Activated naive CD8-positive, alpha-beta T cell (primary cell): Measurements from ENCODE around the gene AIPL1.

ENCODE experiments used
- H3K27ac Mint-ChIP-seq: one replicate; pipeline ENCODE4 v1.8.0; 2021; ENCODE audit warnings: mixed read lengths
- H3K27me3 Mint-ChIP-seq: one replicate; pipeline ENCODE4 v1.8.0; 2021; ENCODE audit warnings: mixed read lengths
- H3K36me3 Mint-ChIP-seq: one replicate; pipeline ENCODE4 v1.8.0; 2021; ENCODE audit warnings: mixed read lengths
- H3K4me1 Mint-ChIP-seq: one replicate; pipeline ENCODE4 v1.8.0; 2021; ENCODE audit warnings: low read depth, mixed read lengths
- H3K4me3 Mint-ChIP-seq: one replicate; pipeline ENCODE4 v1.8.0; 2021; ENCODE audit warnings: mild to moderate bottlenecking, mixed read lengths
- H3K9me3 Mint-ChIP-seq: one replicate; pipeline ENCODE4 v1.8.0; 2021; ENCODE audit warnings: low read depth, mixed read lengths

AIPL1 gene

DNA sequence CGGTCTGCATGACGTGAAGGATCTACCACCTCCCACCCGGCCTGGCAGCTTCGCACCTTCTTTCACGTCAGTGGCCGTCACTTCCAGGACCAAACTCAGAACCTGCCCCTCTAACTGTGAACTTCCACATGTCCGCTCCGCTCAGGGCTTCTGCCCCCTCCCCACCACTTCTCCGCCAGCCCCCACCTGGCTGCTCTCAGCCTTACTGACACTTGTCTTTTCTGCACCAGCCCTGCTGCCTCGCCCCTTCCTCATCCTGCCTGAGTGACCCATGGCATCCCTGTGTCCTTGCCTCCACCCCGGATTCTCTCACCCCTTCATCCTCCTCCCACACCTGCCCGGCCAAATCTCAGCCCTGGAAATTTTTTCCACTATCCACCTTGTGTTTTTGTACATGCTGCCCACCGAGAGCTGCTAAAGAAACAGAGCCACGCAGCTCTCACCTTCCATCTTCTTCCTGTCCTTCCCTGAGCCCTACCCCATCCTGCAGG, 23.6 kb upstream of the AIPL1 start:
- Mint-ChIP-seq H3K9me3 (no peaks in the 10 kb centered on the region), H3K36me3 (no peaks in the 10 kb centered on the region), H3K4me3 (no peak overlapping the region), H3K4me1 (peaks cover 17% of the 10 kb centered on the region), H3K27me3 (no peaks in the 10 kb centered on the region), H3K27ac (no peak overlapping the region)

DNA sequence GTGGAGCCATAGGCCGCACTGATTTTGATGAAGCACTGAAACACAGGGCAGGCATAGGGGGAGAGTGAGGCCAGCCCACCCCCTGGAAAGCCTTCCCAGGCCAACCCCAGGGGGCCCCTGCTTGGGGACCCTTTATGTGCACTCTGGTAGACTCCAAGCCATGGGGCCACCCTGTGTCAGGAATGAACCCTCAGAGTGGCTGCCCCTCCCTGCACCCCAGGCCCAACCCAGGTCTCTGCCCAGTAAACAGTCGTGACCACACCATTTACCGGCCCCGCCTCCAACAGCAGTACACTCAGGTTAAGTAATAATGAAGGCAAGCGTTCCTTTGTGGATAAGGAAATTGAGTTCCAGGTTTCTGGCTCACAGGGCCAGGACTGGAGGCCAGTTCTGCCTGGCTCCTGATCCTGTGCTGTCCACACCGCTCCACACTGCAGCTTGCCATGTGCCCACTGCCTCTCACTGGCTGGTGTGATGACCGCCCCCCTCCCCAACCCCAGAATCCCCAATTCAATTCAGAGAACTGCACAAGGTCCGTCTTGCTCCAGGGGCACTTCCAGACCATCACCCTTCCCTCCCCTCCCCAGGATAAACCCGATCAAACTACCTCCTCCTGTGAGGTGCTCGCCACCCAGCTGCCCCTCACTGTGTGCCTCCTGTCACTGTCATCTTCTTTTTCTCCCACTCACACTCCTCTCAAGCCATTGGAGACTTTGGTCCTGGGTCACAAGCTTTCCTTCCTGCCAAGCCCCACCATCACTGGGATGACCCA, 23.0 kb upstream of the AIPL1 start:
- Mint-ChIP-seq H3K27me3 (no peaks in the 10 kb centered on the region), H3K4me1 (peaks cover 19% of the 10 kb centered on the region), H3K36me3 (no peaks in the 10 kb centered on the region), H3K27ac (no peak overlapping the region), H3K9me3 (no peaks in the 10 kb centered on the region), H3K4me3 (no peak overlapping the region)

DNA sequence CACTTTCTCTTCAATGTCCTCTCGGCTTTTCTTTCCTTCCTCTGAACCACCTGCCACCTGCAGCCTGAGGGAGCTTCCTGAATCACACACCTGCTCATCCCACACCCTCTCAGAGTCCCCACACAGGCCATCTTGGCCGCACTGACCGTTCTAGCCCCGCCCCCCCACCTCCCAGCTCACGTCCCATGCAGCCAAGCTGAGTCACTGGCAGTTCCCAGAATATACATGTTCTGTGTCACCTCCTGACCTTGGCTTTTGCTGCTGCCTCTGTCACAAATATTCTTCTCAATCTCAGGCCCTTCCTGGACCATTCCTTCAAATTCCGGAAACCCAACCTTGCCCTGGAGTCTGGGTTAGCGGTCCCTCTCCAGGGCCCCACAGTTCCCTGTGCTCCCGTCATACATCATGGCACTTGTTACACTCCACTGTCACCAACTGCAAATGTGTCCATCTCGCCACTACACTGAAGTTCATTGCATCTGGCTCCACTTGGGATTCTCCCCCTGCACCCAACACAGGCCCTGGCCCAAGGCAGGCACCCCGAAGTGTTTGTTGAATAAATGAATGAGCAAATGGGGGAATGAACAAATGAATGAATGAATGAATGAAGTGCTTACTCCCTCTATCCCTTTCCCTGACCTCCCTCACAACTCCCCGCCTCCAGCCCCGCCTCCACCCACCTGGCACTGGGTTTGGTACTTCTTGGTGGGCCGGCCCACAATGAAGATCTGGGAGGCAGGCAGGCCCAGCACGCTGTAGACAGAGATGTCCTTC, 22.2 kb upstream of the AIPL1 start:
- H3K4me3 Mint-ChIP-seq = no peak overlapping the region
- H3K27ac Mint-ChIP-seq = no peak overlapping the region
- H3K27me3 Mint-ChIP-seq = no peaks in the 10 kb centered on the region

DNA sequence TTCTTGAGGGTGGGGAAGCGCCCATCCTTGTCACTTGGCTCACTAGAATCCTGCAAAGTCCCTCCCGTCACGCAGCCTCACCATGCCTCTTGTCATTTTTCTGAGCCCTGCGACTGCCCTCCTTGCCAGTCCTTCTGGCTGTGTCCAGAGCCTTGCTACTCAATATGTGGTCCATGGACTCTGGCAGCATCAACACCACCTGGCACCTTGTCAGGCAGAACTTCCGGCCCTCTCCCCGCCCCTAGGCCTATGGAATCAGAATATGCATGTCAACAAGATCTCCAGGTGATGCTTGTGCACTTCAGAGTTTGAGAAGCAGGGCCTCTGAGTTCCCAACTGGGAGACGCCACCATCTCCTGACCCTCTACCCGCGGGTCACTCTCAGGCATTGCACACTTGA, 21.4 kb upstream of the AIPL1 start:
- Mint-ChIP-seq H3K36me3 (no peaks in the 10 kb centered on the region), H3K4me3 (peak overlapping the region; percentile 57), H3K9me3 (no peaks in the 10 kb centered on the region), H3K27me3 (no peaks in the 10 kb centered on the region), H3K4me1 (peaks cover 17% of the 10 kb centered on the region), H3K27ac (no peak overlapping the region)

More for the DNA sequence above, 22.2 kb upstream of the AIPL1 start:
- Mint-ChIP-seq H3K9me3 (no peaks in the 10 kb centered on the region), H3K36me3 (no peaks in the 10 kb centered on the region), H3K4me1 (peaks cover 19% of the 10 kb centered on the region)

DNA sequence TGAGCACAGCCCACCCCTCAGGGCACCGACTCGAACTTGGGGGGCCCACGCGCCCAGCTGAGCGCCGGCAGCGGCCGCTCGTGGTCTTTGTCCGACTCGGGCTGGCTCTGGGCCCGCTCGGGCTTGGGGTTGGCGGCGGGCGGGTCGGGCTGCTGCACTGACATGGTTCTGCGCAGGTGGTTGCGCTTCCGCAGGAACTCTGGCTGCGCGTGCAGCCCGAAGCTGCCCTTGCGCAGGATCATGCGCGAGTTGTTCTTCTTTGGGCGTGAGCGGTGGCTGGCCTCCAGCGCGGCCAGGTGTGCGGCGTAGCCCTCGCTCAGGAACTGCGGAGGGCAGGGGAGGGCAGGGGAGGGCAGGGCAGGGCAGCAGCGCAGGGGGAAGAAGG, 20.4 kb upstream of the AIPL1 start:
- no peaks in the 10 kb centered on the region for H3K27me3 Mint-ChIP-seq
- no peaks in the 10 kb centered on the region for H3K36me3 Mint-ChIP-seq
- no peaks in the 10 kb centered on the region for H3K9me3 Mint-ChIP-seq
- peaks cover 17% of the 10 kb centered on the region for H3K4me1 Mint-ChIP-seq
- H3K27ac Mint-ChIP-seq = no peak overlapping the region
- peak overlapping the region; percentile 49 for H3K4me3 Mint-ChIP-seq

DNA sequence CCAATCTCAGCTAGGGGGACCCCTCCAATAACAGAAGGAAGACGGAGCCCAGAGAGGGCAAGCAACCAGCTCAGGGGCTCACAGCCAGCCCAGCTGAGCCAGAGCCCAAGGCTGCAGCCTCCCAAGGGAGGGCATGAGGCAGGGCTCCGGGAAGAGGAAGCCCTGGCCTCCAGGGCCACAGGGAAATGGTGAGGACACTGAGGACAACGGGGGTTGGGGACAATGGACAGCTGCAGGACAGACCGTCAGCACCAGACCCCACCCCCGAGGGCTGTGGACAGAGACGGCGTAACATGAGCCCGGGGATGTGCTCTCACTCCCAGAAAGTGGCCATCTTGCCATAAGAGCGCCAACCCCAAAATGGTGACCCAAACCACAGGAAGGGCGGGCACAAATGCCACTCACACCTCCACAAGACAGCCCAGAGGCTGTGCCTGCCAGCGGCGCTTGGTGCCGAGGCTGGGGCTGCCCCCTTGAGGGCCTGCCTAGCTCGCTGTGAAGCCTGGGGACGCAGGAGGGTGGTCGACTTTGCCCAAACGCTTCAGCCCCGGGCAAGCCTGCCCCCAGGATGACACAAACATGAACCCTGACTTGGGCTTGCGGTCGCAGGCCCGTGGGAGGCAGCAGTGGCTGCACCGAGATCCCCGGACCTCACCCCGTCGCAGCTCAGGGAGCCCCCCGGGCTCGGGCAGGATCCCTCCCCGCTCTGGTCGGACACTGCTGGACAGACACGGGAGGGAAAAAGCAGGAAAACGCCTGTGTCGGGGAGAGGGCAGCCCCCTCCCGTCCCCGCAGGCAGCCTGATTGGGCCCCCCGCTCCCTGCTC, 19.8 kb upstream of the AIPL1 start:
- Mint-ChIP-seq H3K27ac (no peak overlapping the region), H3K4me1 (peaks cover 17% of the 10 kb centered on the region), H3K9me3 (no peaks in the 10 kb centered on the region), H3K27me3 (no peaks in the 10 kb centered on the region), H3K4me3 (no peak overlapping the region), H3K36me3 (no peaks in the 10 kb centered on the region)

DNA sequence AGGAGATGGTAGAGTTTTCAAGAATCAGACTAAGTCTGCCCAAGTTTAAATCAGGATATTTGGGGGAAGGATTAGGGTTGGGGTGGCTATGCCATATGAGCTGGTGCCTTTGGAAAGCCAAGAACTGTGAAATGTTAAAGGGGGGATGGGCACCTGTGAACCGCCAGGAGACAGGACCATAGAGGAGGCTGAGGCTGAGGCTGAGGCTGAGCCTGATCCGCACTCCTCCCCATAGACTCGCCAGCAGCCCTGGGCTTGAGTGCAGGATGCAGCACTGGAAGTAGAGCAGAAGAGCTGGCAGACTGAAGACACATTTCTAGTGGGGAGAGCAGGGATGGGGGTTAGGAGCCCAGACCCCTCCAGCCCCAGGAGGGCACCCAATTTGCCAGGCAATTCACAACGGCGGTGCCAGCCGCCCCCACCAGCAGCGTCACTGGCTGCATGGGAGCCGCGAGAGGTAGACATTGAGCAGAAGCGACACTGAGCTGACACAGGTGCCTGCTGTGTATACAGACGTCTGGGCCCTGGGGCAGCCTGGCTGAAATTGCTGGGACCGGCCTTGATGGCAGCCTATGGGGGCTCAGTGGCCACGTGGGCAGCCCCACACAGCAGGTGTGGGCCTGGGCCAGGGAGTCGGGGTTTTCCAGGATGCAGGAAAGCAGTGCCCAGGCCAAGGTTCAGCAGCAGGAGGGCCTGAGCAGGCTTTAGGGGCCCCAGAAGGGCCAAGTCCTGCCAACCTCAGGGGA, 18.5 kb upstream of the AIPL1 start:
- no peaks in the 10 kb centered on the region for H3K9me3 Mint-ChIP-seq
- peaks cover 17% of the 10 kb centered on the region for H3K4me1 Mint-ChIP-seq
- no peaks in the 10 kb centered on the region for H3K36me3 Mint-ChIP-seq
- peak overlapping the region; percentile 34 for H3K27ac Mint-ChIP-seq
- no peaks in the 10 kb centered on the region for H3K27me3 Mint-ChIP-seq
- no peak overlapping the region for H3K4me3 Mint-ChIP-seq

DNA sequence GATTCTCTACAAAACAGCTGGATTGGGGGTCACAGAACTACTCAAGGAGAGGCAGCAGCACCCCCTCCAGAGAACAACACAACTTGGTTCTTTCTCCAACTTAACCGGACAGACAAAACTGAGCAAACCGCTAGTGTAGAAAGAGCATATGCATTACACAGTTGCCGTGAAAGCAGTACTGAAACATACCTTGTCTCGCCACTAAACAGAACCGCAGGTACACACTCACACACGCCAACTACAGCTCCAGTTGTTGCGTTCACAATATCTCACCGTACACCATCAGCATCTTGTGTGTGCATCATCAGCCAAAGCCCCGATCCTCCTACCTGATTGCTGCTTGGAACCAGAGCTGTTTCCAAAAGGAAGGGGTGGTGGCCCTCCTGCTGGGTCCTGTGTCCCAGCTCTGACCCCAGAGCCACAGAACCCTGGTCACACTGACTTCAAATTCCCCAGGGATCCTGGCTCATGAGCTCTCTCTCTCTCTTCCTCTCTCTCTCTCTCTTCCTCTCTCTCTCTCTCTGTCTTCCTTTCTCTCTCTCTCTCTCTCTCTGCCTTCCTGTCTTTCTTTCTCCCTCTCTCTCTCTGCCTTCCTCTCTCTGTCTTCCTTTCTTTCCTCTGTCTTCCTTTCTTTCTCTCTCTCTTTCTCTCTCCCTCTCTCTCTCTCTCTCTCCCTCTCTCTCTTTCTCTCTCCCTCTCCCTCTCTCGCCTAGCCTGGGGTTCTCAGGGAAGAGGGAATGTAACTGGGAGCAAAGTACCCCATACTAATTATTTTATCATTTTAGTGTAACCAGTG, 17.7 kb upstream of the AIPL1 start:
- peaks cover 17% of the 10 kb centered on the region for H3K4me1 Mint-ChIP-seq
- H3K27me3 Mint-ChIP-seq = no peaks in the 10 kb centered on the region
- H3K9me3 Mint-ChIP-seq = no peaks in the 10 kb centered on the region
- H3K27ac Mint-ChIP-seq = no peak overlapping the region
- no peaks in the 10 kb centered on the region for H3K36me3 Mint-ChIP-seq
- no peak overlapping the region for H3K4me3 Mint-ChIP-seq

DNA sequence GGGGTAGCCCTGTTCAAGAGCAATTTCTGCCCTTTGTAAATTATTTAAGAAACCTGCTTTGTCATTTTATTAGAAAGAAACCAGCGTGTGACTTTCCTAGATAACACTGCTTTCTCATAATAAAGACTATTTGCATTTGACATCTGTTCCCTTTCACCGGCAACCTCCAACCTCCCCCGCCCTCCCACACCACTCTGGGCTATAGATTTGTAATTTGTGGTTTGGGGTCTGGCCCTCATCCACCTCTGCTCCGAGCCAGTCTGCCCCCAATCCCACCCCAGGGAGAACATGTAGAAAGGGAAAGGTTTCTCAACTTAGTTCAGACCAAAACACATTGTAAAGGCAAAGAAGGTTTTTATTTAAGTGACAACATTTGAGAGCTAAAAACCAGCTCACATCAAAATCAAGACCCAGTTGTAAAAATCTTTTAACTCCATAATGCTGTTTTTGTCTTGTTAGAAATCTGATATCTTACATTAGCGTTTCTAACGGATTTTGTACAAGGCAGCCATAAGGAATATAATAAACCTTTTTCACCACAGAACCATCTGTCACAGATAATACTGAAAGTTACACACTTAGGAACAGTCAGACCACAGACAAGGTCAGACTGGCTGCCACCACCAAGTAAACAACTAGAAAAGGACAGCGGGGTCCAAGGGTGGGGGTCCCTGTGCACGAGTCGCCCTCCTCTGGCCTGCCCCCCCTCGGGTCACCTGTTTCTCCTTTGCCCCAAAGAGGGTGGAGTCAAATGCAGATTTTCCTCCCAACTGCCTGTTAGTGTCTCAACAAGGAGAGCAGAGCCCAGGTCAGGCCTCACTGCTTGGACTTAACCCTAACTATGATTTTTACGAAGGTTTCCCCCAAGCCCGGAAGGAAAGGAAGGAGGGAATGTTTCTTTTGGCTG, 16.3 kb upstream of the AIPL1 start:
- H3K27ac Mint-ChIP-seq = no peak overlapping the region

DNA sequence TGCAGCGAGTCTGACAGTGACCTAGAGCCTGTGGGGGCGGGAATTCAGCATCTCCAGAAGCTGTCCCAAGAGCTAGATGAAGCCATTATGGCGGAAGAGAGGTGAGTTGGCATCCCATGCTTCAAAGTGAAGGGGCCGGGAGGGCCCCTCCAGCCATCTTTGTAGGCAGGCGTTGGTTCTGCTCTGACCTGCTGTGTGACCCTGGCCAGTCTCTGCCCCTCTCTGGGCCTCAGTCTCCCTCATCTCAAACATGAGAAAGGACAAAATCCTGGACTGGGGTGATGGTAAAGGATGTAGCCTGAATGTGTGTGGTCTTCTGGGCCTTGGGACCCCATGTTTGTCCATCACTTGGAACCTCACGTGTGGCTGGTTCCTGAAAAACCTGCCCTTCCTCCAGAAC, 14.4 kb upstream of the AIPL1 start:
- no peaks in the 10 kb centered on the region for H3K9me3 Mint-ChIP-seq
- no peak overlapping the region for H3K27ac Mint-ChIP-seq
- no peaks in the 10 kb centered on the region for H3K36me3 Mint-ChIP-seq
- H3K4me1 Mint-ChIP-seq = peaks cover 10% of the 10 kb centered on the region
- H3K4me3 Mint-ChIP-seq = no peak overlapping the region
- no peaks in the 10 kb centered on the region for H3K27me3 Mint-ChIP-seq

More for the DNA sequence above, 16.3 kb upstream of the AIPL1 start:
- H3K36me3 Mint-ChIP-seq = no peaks in the 10 kb centered on the region
- H3K9me3 Mint-ChIP-seq = no peaks in the 10 kb centered on the region
- peaks cover 10% of the 10 kb centered on the region for H3K4me1 Mint-ChIP-seq
- no peak overlapping the region for H3K4me3 Mint-ChIP-seq
- H3K27me3 Mint-ChIP-seq = no peaks in the 10 kb centered on the region

DNA sequence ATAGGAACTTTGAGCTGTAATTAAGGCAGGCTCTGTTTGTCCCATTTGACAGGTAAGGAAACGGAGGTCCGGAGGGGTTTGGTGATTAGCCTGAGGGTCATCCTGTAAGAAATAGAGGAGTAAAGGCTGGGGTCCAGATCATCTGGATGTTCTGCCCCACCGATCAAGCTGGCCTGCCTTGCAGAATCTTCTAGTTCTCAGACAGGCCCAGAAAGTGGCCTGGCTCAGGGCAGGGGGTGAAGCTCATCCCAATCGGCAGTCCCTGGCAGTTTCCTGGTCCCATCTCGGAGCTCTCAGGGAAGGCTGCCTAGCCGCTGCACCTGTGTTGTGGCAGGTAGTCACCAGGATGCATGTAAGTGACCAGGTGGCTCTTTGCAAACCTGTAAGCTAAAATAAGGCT, 13.6 kb upstream of the AIPL1 start:
- no peaks in the 10 kb centered on the region for H3K27me3 Mint-ChIP-seq
- no peak overlapping the region for H3K27ac Mint-ChIP-seq
- peaks cover 9% of the 10 kb centered on the region for H3K4me1 Mint-ChIP-seq
- H3K4me3 Mint-ChIP-seq = no peak overlapping the region
- no peaks in the 10 kb centered on the region for H3K9me3 Mint-ChIP-seq
- H3K36me3 Mint-ChIP-seq = no peaks in the 10 kb centered on the region

DNA sequence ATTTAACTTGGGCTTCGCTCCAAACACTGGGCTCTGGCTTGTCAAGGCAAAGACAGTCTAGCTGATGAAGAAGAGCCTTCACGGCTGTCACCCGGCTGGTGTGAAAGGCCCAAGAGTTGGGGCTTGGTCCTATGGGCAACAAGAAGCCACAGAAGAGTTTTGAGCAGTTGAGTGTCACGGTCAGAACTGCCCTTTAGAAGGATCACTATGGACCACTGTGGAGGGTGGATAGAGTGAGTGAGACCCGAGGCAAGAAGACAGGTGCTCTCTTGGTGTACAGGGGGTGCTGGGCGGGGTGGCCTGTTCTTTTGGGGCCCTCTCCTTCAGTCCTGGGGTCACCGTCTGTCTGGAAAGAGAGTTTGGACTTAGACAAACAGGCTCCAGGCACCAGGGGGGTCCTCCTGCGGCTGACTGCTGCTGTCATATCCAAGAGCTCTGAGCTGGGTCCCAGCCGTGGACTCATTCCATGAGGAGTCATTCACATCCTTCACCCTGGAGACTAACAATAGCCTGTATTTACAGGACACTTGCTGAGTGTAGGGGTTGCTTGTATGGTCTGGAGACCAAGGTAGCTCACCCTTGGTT, 11.7 kb upstream of the AIPL1 start:
- no peaks in the 10 kb centered on the region for H3K9me3 Mint-ChIP-seq
- H3K27ac Mint-ChIP-seq = no peak overlapping the region
- no peaks in the 10 kb centered on the region for H3K36me3 Mint-ChIP-seq

More for the DNA sequence above, 11.7 kb upstream of the AIPL1 start:
- no peak overlapping the region for H3K4me3 Mint-ChIP-seq
- H3K27me3 Mint-ChIP-seq = no peaks in the 10 kb centered on the region
- peaks cover 11% of the 10 kb centered on the region for H3K4me1 Mint-ChIP-seq
